Stimulated activated naive CD4-positive, alpha-beta T cell (primary cell): ENCODE measurements around the gene CCDC134.
"Not testable (repeated sequence)": the region's sequence is repeated elsewhere in the genome, so short reads cannot be mapped to it uniquely, and the experiment has no call there.

Experiments
- DNase-seq, 6 experiments: peaks; one replicate each; lab custom pipeline; 2025; lab: John Stamatoyannopoulos, UW

CCDC134 gene

DNA sequence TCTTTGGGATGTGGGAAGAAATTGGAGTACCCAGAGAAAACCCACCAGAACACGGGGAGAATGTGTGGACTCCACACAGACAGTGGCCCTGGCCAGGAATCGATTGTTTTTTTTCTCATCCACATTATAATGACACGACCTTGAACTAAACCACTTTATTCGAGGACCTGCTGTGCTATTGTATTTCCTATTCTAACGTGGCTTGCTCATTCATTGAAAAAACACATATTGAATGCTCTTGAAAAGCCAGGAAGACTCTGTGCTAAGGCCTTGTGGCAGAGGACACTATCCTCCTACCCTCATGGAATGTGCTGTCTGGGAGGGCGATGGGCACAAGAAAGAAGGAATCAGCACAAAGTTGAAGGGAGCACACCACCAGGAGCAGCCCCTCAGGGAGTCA is 23.3 kb downstream of the CCDC134 start:
- no peak for DNase-seq

GRCh38 chr22:41825376-41825775 is 24.9 kb downstream of the CCDC134 start:
- no peak for DNase-seq

GRCh38 chr22:41826021-41826420 is 25.5 kb downstream of the CCDC134 start:
- no peak for DNase-seq

DNA sequence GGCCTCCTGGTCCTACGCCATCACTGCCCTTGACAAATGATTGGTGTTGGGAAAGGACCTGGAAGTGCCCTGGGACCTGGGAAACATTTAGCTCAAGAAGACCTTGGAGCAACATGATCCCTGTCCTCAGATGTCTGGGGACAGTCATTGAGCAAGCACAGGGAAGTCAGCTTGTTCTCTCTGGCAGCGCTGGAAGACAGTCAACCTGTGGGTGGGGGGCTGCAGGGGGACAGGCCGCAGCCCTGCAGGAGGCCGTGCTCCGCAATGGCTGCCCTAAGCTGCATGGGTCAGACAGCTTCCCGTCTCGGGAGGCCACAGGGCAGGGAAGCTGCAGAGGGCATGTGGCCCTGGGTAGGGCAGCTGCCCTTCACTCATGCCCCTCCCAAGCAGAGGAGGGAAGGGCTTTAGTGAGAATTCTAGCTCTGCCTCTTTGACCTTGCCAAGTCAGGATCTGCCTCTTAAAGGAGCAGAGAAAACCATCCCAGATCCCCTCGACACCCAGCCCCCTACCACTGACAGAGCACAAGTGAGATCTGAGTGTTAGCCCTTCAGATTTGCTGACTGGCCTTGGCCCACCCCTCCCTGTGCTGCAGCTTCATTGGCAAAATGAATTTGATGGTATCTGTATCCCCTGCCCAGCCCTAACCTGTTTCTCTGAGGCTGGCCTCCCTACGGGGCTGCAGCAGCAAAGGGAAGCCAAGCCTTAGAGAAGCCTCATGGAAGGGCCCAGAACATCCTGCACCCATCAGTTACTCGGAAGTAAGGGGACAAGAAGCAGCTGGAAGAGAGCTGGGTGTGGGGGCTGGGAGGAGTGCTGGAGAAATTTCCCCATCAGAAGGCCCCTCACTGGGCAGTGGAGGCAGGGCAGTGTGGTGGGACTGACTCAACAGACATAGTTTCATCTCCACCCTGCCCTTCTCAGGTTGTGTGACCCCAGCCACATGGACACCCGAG is 26.2 kb downstream of the CCDC134 start:
- DNase-seq = no peak

GRCh38 chr22:41827671-41828070 is 27.2 kb downstream of the CCDC134 start:
- no peak for DNase-seq

DNA sequence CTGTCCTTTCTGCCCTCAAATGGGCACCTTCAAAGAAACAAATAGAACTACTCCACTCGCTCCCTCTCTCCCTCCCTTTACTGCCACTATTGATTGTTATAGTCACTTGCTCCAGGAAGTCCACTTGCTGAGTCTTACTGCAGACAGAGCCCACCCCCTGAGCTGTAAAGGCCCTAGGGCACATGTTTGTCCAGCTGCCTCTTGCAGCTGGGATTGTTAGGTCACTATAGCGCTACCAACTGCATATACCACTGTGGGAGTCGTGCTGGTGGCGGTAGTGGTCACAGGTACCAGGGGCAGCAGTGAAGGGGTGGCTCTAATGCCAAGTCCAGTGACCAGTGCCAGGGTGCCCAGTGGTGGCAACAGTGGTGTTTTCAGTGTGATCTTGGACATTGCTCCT is 28.0 kb downstream of the CCDC134 start:
- DNase-seq = no peak

- DNase-seq = no peak
These were observed 29.7 kb downstream of the CCDC134 start for GRCh38 chr22:41830174-41830573.

DNA sequence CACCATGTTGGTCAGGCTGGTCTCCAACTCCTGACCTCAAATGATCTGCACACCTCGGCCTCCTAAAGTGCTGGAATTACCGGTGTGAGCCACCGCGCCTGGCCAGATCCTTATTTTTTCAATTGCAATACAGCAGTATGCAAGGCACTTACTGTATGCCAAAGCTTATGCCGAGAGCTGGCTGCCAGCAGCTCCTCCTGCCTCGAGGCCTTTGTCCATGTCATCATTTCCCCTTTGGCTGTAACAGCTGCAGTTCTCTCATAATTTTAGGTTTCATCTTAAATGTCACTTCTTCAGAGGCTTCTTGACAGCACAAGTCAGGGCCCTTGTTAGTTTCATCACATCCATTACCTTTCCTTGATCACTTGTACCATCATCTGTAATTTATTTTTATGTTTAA is 30.9 kb downstream of the CCDC134 start:
- no peak for DNase-seq

- DNase-seq = peak in 1 of 6 experiments; percentile 28
These were observed 31.5 kb downstream of the CCDC134 start for GRCh38 chr22:41831828-41832552.

- DNase-seq = peak; percentile 93 to 98 (median 96)
These were observed 32.3 kb downstream of the CCDC134 start, which contains the start of gene SREBF2 for GRCh38 chr22:41832553-41833368. TSS of gene SREBF2 (plus strand) at chr22:41833105. CDS start at chr22:41833271, 166 bp downstream.

DNA sequence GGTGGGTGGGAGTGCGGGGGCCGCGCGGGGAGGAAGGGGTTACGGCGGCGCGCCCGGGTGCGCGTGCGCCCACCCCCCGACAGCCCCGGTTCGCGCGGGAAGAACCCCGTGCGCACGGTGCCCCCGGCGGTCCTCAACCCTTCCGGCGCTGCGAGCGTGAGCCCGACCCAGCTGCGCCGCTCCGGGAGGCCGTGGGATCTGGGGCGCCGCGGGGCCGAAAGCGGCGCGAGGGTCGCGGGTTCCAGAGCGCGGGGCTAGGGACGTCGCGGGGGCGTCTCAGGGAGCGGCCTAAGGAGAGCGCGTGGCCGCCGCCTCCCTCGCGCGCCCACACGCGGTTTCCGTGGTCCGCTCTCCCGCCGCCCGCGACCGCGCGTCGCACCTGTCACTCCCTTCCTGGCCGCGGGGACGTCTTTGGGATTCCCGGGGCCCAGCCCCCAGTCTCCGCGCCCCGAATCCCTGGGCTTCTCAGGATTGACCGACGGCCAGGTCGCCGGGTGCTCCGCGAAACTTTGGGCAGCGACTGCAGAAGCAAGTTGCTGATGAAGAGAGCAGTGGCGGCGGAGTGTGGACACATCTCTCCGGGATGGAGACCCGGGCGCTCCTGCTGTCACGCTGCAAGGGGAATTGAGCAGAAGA is 33.0 kb downstream of the CCDC134 start:
- DNase-seq = peak in 5 of 6 experiments; percentile 25 to 59 (median 51)

DNA sequence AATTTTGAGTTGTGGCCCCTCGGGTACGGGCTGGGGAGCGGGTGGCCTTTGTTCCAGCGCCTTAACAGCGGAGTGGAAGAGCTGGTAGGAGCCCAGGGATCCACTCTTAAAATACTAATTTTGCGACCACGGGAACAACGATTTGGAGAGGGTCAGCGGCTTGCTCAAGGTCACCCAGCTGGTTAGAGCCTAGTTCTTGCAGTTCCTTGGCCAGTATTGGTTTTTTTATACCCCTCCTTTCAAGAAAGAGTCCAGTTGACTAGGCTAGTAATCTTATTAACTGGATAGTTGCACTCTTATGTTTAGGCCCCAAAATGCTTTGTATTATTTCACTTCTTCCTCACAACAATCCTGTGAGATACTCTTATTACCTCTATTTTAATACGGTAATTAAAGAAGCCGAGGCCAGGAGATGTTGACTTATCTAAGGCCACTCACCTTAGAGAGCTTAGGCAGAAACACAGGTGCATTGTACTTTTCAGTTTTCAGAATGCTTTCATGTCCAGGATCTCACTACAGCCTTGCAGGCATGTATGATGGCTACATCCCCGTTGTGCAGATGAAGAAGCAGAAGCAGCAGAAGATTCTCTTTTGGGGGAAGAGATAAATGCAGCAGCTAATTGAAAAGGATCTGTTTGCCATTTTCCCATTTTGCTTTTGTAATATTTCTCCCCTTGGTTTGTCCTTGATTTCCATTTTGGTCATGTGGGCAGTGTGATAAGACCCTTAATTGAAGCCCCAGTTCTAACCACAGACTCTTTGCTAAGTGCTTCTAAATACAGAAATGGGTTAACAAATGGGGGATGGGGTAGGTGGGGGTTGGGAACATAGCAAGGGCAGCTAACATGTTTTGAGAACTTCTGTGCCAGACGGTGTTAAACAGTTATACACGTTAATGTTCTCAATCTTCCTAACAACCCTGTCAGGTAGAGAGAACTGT is 33.8 kb downstream of the CCDC134 start:
- DNase-seq = peak in 1 of 6 experiments; percentile 10

GRCh38 chr22:41835462-41835861 is 35.0 kb downstream of the CCDC134 start:
- DNase-seq = not testable (repeated sequence)

DNA sequence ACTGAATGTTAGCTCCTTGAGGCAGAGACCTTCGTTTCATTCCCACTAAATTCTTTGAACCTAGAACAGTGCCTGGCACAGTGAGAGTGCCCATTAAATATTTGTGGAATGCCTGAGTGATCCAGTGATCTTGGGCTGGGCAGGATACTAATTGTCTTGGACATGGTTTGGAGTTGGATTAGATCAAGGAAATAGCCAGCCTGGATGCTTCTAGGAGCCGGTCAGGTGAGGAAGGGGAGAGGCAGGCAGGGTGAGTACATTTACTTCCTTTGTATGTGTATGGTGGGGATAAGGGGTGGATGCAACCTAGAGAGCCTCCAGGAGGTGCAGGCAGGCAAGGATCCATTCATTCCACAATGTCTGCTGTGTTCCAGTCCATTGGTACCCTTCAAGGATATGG is 36.1 kb downstream of the CCDC134 start:
- DNase-seq = no peak

DNA sequence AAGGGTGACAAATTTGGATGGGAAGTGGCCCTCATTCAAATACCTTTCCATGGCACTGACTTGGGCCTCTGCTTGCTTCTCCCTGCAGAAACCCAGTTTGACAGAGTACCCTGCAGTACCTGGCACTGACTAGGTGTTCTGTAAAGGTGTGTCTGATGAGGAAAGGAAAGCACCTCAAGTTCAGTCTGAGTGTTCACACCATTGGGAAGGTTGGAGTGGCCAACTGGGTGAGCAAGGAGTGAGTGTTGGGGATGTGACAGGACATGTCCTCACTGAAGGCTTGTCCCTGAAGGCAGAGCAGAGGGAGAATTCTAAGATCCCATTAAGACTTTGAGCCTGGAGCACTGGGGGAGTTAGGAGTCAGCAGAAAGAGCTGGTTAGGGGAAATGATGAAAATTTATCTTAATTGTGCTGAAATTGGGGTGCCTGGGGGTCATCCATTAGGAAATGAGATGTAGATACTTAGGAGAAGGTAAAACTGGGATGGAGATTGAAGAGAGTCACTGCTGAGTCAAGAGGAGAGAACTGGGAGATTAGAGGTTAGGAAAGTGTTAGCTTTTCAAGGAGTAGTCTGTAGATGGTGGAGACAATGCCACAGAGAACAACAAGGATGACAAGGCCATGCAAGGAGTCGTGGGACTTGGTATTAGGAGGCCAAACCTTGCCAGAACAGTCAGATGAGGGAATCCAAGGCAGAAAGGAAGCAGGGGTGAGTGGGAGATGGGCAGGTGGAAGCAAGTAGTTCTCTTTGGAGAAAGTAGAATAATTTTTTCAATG is 38.6 kb downstream of the CCDC134 start:
- DNase-seq = no peak

GRCh38 chr22:41840216-41840615 is 39.7 kb downstream of the CCDC134 start:
- DNase-seq = no peak

DNA sequence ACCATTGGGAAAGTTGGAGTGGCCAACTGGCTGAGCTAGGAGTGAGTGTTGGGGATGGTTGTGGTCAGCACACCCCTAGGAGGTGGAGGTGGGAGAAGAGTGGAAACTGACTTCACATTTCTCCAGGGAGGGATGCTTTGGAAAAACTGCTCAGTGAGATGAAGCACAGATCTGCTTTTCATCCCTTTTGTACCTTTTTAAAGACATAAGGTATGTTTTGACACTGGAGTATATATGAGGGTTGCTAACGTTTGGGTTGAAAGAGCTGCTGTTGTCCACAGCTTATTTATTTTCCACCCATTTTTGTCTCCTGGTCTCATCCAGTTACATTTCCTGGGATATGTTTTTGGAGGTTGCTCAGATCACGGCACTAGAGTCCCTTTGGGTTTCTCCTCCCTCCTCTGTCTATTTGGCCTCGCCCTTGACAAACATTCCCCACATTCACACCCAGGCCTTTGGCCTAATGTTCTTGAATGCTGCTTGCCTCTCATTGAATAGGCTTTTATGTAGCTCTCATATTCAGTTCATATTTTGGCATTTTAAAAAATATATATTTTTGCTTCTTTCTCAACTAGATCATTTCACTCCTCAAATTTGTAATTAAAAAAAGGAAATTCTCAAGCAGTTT is 40.7 kb downstream of the CCDC134 start:
- DNase-seq = no peak

DNA sequence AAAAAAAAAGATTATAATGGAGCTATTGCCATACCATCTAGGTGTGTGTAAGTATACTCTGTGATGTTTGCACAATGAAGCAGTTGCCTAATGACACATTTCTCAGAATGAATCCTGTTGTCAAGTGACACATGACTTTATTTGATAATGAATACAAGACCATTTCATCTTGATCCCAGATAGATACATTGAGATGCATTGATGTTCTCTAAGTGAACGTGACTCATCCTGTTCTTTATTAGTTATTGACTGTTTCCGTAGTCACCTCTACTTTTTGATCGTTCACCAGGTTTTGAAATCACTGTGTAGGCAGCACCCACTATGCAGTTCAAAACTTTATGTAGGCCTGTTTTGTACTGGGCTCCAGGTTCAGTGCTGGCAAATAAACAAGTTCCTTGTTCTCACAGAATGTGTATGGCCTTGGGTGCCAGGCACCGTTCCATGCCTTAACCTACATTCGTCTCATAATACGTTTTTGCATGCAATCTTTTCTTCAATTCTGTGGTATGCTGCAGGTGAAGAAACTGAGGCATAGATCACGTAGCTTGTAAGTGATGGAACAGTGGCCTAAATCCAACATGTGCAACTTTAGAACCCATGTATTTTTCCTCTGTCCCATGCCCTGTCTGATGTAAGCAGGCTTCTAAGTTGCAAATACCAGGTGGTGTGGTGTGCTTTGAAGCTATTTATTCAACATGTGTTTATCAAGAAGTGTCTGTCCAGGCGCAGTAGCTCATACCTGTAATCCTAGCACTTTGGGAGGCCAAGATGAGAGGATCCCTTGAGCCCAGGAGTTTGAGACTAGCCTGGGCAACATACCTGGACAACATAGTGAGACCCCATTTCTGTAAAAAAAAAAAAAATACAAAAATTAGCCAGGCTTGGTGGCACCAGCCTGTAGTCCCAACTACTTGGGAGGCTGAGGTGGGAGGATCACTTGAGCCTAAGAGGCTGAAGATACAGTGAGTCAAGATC is 42.8 kb downstream of the CCDC134 start:
- DNase-seq = no peak
